SK-MEL-5 (cell line): ENCODE measurements around the gene NAA20. TPM values are rescaled to one million over a fixed set of nuclear protein-coding genes. Genes with fewer than 3 reads are reported as not detected.

ENCODE experiments used
- DNase-seq: peaks from one replicate; pipeline ENCODE4 v3.0.0-alpha.2; 2016; ENCODE audit warnings: low read depth, low spot score
- in situ Hi-C: cut with HindIII; loops from 2 replicates; pipeline ENCODE4 v1.10.0; 2016; ENCODE audit warnings: low sequenced_read_pairs, high pct_unique_total_duplicates, low pct_unique_long_range_greater_than_20kb
- total RNA-seq: library from RNA; depleted of rRNA; stranded (reverse); fragments of >200 nt; shearing (Covaris generic); gene quantifications from 2 replicates; pipeline ENCODE4 v1.2.3, GENCODE V29; 2014

Gene NAA20
- total RNA-seq, 1 experiment from 2014 or later = 95.8 TPM

- no peak for DNase-seq
Measured at GRCh38 chr20:20037960-20038359, 20.8 kb downstream of the NAA20 start.

GRCh38 chr20:20038586-20038985, 21.4 kb downstream of the NAA20 start:
- DNase-seq = no peak
- in situ Hi-C loops = no loop called here

More at GRCh38 chr20:20037960-20038359, 20.8 kb downstream of the NAA20 start:
- in situ Hi-C loops = no loop called here

- in situ Hi-C loops = no loop called here
- no peak for DNase-seq
Measured at GRCh38 chr20:20039752-20040387, 22.7 kb downstream of the NAA20 start.

GRCh38 chr20:20051767-20052073, 34.6 kb downstream of the NAA20 start:
- in situ Hi-C loops = no loop called here
- DNase-seq = no peak

- in situ Hi-C loops = no loop called here
Measured at GRCh38 chr20:20052074-20052970, 35.2 kb downstream of the NAA20 start, which contains the start of the genes CFAP61 and CRNKL1. Gene CFAP61, plus strand, starts transcription at chr20:20052532. Its CDS starts 4,122 bp downstream, at chr20:20056654. Gene CRNKL1, minus strand, starts transcription at chr20:20052466. Its CDS starts 124 bp downstream, at chr20:20052342.

GRCh38 chr20:20060234-20060998, 43.3 kb downstream of the NAA20 start:
- in situ Hi-C loops = no loop called here
- no peak for DNase-seq

More at GRCh38 chr20:20052074-20052970, 35.2 kb downstream of the NAA20 start, which contains the start of the genes CFAP61 and CRNKL1:
- peak; percentile 97 for DNase-seq

- in situ Hi-C loops = no loop called here
Measured at GRCh38 chr20:20063941-20064702, 47.0 kb downstream of the NAA20 start.

GRCh38 chr20:20065361-20065760, 48.2 kb downstream of the NAA20 start:
- in situ Hi-C loops = no loop called here

More at GRCh38 chr20:20063941-20064702, 47.0 kb downstream of the NAA20 start:
- no peak for DNase-seq

GRCh38 chr20:20070871-20071726, 53.9 kb downstream of the NAA20 start:
- in situ Hi-C loops = no loop called here
- DNase-seq = no peak

More at GRCh38 chr20:20065361-20065760, 48.2 kb downstream of the NAA20 start:
- DNase-seq = no peak

GRCh38 chr20:20073801-20074371, 56.7 kb downstream of the NAA20 start:
- in situ Hi-C loops = no loop called here
- peak; percentile 70 for DNase-seq

GRCh38 chr20:20075032-20075431, 57.9 kb downstream of the NAA20 start:
- no peak for DNase-seq
- in situ Hi-C loops = no loop called here

GRCh38 chr20:20076297-20077065, 59.3 kb downstream of the NAA20 start:
- in situ Hi-C loops = no loop called here

GRCh38 chr20:20078041-20078440, 60.9 kb downstream of the NAA20 start:
- no peak for DNase-seq
- in situ Hi-C loops = no loop called here

More at GRCh38 chr20:20076297-20077065, 59.3 kb downstream of the NAA20 start:
- peak; percentile 99 for DNase-seq

GRCh38 chr20:20079102-20079784, 62.1 kb downstream of the NAA20 start:
- no peak for DNase-seq
- in situ Hi-C loops = no loop called here
